ENCODE measurements around the gene VWA8. TPM values are rescaled to one million over a fixed set of nuclear protein-coding genes. Genes with fewer than 3 reads are reported as not detected.

Gene VWA8
- polyA plus RNA-seq, 3 donors: 2.0 to 4.4 (median 3.4) TPM

DNA sequence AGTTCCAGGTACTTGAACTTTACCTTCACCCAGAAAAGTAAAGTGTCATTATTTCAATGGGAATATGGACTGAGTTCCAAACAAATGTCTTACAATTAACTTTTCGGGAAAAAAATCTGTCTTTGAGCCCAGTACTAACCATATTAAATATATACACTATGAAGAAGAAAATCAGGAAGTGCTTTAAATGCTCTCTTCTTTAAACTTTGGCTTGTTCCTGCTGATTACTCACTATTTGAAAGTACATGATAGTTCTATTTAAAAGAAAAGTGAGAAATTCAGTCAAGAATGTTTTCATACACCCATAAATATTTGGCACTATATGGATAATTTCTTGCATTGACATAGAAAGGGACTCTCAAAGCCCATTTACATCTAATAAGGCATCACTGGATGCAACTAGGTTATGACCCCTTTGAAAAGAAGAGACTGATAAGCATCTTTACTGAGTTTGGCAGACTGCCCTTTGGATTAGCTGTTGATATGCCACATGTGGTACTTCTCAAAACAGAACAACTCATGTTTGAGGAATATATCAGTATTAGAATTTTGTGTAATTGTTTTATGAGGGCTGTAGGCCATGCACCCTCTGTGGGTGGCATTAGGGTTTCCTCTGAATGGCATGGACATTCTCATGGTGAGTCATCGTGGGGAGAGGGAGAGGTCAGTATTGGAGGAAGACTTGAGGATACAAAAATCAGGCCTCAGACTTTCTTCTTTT lies 25.0 kb upstream of the VWA8 start:
- no peaks in the 10 kb centered on the region for H3K36me3 ChIP-seq (replicated peaks in 1 of 2; ENCODE audit: control insufficient read depth in 1 of 2, insufficient read depth in 2 of 2, low read length in 2 of 2)
- Mint-ChIP-seq H3K4me1 (peaks cover 4% of the 10 kb centered on the region), H3K36me3 (no peaks in the 10 kb centered on the region), H3K4me3 (no peak overlapping the region), H3K9me3 (no peaks in the 10 kb centered on the region), H3K27ac (no peak overlapping the region), H3K27me3 (ENCODE audit: low read depth in 3 of 3) (peaks cover 0 to 5% (median 0%) of the 10 kb centered on the region in 3 donors)
- TF ChIP-seq, protein P1, sequence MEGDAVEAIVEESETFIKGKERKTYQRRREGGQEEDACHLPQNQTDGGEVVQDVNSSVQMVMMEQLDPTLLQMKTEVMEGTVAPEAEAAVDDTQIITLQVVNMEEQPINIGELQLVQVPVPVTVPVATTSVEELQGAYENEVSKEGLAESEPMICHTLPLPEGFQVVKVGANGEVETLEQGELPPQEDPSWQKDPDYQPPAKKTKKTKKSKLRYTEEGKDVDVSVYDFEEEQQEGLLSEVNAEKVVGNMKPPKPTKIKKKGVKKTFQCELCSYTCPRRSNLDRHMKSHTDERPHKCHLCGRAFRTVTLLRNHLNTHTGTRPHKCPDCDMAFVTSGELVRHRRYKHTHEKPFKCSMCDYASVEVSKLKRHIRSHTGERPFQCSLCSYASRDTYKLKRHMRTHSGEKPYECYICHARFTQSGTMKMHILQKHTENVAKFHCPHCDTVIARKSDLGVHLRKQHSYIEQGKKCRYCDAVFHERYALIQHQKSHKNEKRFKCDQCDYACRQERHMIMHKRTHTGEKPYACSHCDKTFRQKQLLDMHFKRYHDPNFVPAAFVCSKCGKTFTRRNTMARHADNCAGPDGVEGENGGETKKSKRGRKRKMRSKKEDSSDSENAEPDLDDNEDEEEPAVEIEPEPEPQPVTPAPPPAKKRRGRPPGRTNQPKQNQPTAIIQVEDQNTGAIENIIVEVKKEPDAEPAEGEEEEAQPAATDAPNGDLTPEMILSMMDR (IDR thresholded peaks at IDR 0.05): no peak
- no peak overlapping the region for H3K9ac ChIP-seq (ENCODE audit: insufficient read depth, low read length, poor library complexity, severe bottlenecking)
- H3K4me1 ChIP-seq (ENCODE audit: control insufficient read depth in 1 of 2, insufficient read depth in 2 of 2, low read length in 2 of 2): no peaks in the 10 kb centered on the region
- H3K79me2 ChIP-seq (ENCODE audit: insufficient read depth, low read length): no peaks in the 10 kb centered on the region
- H3K9me3 ChIP-seq (replicated peaks in 1 of 2; ENCODE audit: control insufficient read depth in 1 of 2, insufficient read depth in 1 of 2, low read length in 2 of 2): no peaks in the 10 kb centered on the region
- H3K27me3 ChIP-seq (ENCODE audit: control insufficient read depth in 2 of 2, insufficient read depth in 2 of 2, low read length in 2 of 2): no peaks in the 10 kb centered on the region
- 100% methylated on average over 1 of the region's 2 CpGs for WGBS (ENCODE audit: insufficient coverage)
- H3K27ac ChIP-seq (ENCODE audit: low read depth in 1 of 2, low read length in 2 of 2): no peak overlapping the region
- no peak overlapping the region for H3K4me2 ChIP-seq (replicated peaks; ENCODE audit: extremely low read depth, low read length, poor library complexity, severe bottlenecking)
- no peak for DNase-seq
- no peak overlapping the region for H3K4me3 ChIP-seq (replicated peaks in 1 of 3; ENCODE audit: low read depth in 2 of 3, low read length in 3 of 3)
- no peak overlapping the region for H2AFZ ChIP-seq (ENCODE audit: insufficient read depth, low read depth, low read length, poor library complexity, severe bottlenecking)
- no peaks in the 10 kb centered on the region for H4K20me1 ChIP-seq (ENCODE audit: insufficient read depth, low read length)
- intact Hi-C loops (cut with micrococcal nuclease): no loop called here

DNA sequence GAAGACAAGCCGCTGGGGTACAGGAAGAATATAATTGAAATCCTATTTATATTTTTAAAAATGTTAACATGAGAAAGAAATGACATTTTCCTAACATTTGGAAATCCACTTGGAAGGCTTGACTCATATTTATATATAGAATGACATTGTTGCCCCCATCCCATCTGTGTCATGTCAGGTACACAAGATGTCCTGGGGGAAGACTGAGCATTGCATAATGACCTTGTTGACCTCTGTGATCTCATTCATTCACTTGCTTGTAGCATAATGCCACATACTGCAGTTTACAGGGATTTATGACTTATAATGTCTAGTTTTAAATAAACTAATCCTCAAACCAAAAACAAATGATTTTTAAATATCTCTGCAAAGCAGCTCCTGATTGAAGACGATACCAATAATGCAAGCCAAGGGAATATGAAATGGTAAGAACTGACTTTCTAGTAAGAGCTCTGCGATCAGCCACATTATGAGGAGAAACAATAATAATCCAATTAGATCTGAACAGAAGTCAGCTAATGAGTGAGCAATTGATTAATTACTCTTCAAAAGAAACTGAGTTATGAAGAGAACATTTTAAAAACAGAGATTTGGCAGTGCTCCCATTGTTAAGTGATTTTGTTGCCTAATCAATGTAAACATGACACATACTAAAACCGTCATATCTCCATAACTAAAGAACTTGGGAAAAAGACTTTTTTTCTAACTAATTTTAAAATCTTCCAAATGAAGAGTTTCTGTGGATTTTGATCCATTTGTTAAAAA lies 21.2 kb upstream of the VWA8 start:
- H3K4me3 ChIP-seq (replicated peaks in 1 of 3; ENCODE audit: low read depth in 2 of 3, low read length in 3 of 3): no peak overlapping the region
- Mint-ChIP-seq H3K4me3 (no peak overlapping the region), H3K9me3 (no peaks in the 10 kb centered on the region), H3K27me3 (ENCODE audit: low read depth in 3 of 3) (peaks cover 0 to 3% (median 0%) of the 10 kb centered on the region in 3 donors), H3K27ac (no peak overlapping the region), H3K36me3 (no peaks in the 10 kb centered on the region), H3K4me1 (peaks cover 6% of the 10 kb centered on the region)
- no peaks in the 10 kb centered on the region for H4K20me1 ChIP-seq (ENCODE audit: insufficient read depth, low read length)
- H2AFZ ChIP-seq (ENCODE audit: insufficient read depth, low read depth, low read length, poor library complexity, severe bottlenecking): no peak overlapping the region
- no peak overlapping the region for H3K4me2 ChIP-seq (replicated peaks; ENCODE audit: extremely low read depth, low read length, poor library complexity, severe bottlenecking)
- no peaks in the 10 kb centered on the region for H3K79me2 ChIP-seq (ENCODE audit: insufficient read depth, low read length)
- no peaks in the 10 kb centered on the region for H3K27me3 ChIP-seq (ENCODE audit: control insufficient read depth in 2 of 2, insufficient read depth in 2 of 2, low read length in 2 of 2)
- intact Hi-C loops (cut with micrococcal nuclease): no loop called here
- TF ChIP-seq, protein P1 (IDR thresholded peaks at IDR 0.05): no peak
- H3K9me3 ChIP-seq (replicated peaks in 1 of 2; ENCODE audit: control insufficient read depth in 1 of 2, insufficient read depth in 1 of 2, low read length in 2 of 2): no peaks in the 10 kb centered on the region
- H3K9ac ChIP-seq (ENCODE audit: insufficient read depth, low read length, poor library complexity, severe bottlenecking): no peak overlapping the region
- DNase-seq: no peak
- H3K4me1 ChIP-seq (ENCODE audit: control insufficient read depth in 1 of 2, insufficient read depth in 2 of 2, low read length in 2 of 2): no peaks in the 10 kb centered on the region
- H3K27ac ChIP-seq (ENCODE audit: low read depth in 1 of 2, low read length in 2 of 2): no peak overlapping the region
- H3K36me3 ChIP-seq (replicated peaks in 1 of 2; ENCODE audit: control insufficient read depth in 1 of 2, insufficient read depth in 2 of 2, low read length in 2 of 2): no peaks in the 10 kb centered on the region
- WGBS (ENCODE audit: insufficient coverage): no CpG with 5 or more reads among the region's 4 CpGs
